Fibroblast of peridontal ligament (primary cell): ENCODE data around the gene MED13L.
"Not testable (repeated sequence)": the region's sequence is repeated elsewhere in the genome, so short reads cannot be mapped to it uniquely, and the experiment has no call there.

Experiments
- DNase-seq: peaks from one replicate; pipeline ENCODE4 v3.0.0-alpha.2; 2010; ENCODE audit errors: extremely low read depth

Gene MED13L

DNA sequence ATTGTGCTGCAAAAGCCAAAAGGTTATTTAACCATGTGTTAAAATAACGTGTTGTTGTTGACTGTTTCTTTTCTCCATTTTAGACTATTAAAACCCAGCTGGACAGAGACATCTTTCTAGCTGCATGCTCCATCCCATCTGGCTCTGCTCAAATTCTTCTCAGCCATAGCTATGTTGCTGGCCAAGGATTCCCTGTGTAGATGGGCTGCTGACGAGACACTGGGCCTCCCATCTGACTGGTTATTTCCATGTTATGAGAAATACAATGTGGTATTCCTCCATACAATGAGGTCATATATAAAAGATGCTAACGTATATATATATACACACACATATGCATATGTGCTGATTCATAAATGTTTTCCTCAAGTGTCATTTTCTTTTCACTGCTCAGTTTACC, 30.1 kb downstream of the MED13L start:
- DNase-seq, result peak; percentile 38

DNA sequence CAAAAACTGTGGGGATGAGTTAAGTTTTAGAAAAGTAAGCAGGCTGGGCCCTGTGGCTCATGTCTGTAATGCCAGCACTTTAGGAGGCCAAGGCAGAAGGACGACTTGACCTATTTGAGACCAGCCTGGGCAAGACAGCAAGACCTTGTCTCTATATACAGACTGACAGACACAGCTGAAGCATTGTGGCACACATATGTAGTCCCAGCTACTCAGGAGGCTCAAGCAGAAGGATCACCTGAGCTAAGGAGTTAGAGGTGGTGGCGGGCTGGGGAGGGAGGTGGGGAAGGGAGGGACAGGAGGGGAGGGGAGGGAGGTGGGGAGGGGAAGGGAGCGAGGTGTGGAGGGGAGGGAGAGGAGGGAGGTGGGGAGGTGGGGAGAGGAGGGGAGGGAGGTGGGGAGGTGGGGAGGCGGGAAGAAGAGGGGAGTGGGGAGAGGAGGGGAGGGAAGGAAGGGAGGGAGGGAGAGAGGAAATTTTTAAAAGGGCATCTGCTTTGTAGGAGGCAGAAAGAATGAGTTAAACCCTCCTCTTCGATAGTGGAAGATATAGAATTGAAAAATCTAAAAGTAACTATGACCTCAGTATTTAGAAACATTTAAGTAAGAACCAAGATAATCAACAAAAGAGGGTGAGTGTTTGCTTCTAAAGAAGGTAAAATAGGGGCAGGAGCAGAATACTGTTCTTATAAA, 30.9 kb downstream of the MED13L start:
- no peak for DNase-seq

DNA sequence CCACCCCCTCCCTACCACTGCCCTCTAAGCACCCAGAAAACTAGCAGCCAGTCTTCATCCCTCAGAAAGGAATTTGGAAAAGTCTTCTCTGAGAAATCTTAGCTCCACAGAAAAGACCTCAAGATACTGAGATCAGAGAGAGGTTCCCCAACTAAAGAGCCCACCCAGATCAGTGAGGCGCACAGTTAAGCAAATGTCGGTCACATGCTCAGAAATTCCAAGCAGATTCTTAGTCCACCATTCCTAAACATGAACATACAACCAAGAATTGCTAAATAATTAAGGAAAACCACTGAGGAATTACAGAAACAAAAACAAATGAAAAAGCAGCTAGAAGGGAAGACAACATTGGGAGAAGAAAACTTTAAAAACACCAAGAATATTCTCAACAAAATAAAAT, 32.3 kb downstream of the MED13L start:
- DNase-seq, result peak; percentile 45

DNA sequence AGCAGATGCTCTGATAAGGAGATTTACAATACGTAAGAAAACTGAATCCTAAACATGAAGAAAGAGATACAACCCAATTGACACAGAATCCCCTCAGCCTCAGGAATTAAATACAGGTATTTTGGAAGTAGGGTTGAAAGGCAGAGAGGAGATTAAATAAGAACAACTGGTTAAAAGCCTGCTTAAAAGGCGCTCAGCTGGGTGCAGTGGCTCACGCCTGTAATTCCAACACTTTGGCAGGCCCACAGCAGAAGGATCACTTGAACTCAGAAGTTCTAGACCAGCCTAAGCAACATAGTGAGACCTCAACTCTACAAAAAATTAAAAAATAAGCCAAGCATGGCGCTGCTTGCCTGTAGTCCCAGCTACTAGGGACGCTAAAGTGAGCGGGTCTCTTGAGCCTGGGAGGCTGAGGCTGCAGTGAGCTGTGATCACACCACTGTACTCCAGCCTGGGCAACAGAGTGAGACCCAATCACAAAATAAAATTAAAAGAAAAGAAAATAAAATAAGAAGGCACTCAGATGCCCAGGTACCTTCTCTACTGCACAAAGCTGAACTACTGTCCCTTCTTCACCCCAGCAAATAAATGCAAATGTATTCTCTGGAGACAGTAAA, 32.9 kb downstream of the MED13L start:
- no peak for DNase-seq

DNA sequence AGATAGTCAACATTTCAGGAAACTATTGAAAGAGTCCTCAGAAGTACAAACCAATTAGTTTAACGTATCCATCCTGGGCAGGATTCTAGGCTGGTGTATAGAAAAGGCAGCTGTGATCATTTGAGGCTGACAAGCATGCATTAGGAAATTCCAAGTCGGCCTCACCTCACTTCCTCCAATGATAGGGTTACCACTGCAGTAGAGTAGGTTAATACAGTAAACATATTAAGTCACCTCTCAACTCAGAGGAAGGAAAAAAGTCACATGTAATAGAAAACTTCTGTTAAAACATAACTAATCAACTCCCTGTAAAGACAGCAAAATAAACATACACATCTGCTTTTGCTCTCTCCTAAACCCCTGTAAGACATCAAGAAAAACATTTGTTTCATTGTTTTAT, 33.5 kb downstream of the MED13L start:
- DNase-seq, result no peak

DNA sequence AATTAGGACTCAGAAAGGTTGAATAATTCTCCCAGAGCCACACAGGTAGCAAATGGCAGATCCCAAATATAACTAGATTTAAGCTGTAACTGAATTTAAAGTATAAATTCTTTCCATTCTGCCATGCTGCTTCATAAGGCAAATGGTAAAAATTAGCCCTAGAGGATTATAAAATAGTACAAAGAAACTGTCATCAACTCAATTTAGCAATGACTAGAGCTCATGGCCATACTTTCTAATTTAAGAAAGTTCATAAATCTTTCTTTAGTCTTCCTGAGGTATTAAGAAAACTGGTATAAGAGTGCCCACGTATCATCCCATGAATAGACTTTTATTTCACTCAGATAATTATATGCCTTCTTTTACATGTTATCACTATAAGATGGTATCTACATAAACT, 34.8 kb downstream of the MED13L start:
- DNase-seq, result no peak

DNA sequence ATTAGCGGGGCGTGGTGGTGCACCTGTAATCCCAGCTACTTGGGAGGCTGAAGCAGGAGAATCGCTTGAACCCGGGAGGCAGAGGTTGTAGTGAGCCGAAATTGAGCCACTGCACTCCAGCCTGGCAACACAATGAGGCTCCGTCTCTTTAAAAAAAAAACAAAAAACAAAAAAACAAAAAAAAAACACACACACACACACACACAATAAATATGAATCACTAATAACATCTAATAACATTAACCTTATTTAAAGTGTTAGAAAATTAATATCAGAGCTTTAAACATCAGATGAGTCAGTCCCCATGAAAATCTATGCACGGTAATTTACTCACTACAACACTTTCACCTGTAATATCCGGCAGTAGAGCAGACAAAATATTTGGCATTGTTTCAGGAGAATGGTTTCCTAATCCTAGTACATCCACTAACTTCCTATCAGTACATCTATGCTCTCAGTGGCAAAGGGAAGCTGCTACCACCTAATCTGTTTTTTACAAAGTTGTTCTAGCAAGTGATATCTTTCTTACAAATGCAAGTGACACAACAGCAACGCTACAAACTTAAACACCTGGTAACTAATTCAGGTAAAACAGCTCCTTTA, 36.2 kb downstream of the MED13L start:
- DNase-seq, result no peak

DNA sequence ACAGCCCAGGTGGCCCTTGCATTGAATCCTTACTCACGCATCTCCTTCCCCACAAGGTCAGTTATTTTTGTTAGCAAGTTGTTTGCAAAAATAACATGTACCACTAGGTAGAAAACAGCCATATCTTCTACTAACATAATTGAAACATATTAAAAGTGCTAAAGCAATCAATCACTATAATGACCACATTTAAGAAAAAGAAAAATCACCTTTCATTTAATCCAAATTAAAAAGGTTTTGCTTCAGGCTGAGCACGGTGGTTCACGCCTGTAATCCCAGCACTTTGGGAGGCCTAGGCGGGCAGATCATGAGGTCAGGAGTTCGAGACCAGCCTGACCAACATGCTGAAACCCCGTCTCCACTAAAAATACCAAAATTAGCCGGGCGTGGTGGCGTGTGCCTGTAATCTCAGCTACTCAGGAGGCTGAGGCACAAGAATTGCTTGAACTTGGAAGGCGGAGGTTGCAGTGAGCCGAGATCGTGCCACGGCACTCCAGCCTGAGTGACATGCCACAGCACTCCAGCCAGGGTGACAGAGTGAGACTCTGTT, 38.8 kb downstream of the MED13L start:
- not testable (repeated sequence) for DNase-seq

DNA sequence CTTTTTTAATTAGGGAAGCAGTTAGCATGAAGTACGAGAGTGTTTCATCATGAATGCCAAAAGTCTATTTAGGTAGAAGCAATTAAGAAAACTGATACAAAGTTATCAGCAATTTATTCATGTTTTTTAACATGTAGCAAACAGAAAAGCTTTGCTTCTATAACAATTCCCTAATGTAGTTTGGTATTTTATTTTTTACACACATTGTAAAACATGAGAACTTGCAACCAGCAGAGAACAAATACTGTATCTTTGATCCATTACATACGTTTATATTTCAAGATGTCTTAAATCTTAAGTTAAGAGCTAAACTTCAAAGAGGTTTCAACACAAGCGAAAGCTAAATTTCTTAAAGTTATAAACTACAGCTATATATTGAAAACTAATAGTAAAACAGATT, 39.3 kb downstream of the MED13L start:
- DNase-seq, result no peak

DNA sequence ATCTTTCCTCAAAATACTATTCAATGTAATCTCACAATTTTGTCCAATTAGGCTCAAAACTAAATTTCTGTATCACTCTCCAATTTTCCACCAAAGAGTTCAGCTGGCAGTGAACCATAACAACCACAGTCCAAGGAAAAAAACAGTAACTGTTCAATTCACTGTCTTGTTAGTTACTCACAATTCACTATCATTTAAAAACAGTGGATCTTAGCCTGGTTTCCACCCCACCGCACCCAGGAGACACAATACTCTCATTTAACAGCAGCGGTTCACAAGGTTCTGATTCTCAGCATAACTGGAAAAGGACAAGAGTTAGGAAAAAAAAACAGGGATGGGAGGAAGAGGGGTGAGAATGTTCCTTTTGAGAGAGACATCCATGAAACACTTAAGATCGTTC, 40.5 kb downstream of the MED13L start:
- peak; percentile 63 for DNase-seq

DNA sequence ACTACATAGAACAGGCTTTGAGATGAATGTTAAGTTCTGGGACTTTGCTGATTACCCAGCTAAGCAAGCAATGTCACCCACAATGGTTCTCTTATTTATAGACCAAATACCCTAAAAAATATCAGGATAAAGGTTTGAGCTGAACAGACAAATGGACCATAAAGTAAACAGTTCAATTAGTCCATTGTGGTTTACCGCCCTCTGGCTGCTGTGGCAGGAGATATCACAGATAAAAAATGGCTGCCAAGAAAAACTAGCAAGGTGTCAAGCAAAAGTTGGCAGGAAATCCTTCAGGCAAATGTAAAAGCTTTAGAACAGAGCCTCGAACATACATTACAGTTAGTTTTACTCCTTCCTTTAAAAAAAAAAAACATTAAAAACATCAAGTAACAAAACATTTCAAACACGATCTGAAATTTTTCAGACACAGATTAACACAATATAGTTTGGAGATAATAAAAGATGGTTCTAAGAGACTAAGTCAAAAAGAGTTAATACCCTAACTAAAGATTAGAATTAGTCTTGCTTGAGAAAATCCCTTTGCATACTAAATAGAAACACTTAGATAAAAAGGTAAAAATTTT, 41.3 kb downstream of the MED13L start:
- DNase-seq, result peak; percentile 49

DNA sequence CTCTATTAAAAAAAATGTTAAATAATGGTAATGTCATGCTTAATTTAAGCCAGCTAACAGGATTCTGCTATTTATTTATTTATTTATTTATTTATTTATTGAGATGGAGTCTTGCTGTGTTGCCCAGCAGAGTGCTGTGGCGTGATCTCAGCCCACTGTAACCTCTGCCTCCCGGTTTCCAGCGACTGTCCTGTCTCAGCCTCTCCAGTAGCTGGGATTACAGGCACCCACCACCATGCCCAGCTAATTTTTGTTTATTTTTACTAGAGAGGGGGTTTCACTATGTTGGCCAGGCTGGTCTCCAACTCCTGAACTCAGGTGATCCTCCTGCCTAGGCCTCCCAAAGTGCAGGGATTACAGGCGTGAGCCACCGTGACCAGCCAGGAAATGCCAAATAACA, 43.3 kb downstream of the MED13L start:
- DNase-seq, result not testable (repeated sequence)

DNA sequence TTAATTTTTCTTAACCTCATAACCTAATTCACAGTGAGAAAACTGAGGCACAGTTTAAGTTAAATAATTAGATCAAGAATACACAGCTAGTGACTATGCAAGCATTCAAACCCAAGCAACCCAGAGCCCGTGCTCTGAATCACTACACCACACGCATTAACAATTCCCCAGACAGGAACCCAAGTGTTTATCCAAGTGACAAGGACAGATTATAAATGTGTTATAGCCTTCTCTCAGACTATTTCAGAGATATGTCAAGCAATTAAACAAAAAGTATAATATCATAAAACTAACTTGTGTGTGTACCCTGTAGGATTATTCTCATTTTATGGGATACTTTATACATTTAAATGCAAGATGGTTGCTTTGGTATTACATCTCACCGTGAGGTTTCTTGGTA, 43.8 kb downstream of the MED13L start:
- no peak for DNase-seq

DNA sequence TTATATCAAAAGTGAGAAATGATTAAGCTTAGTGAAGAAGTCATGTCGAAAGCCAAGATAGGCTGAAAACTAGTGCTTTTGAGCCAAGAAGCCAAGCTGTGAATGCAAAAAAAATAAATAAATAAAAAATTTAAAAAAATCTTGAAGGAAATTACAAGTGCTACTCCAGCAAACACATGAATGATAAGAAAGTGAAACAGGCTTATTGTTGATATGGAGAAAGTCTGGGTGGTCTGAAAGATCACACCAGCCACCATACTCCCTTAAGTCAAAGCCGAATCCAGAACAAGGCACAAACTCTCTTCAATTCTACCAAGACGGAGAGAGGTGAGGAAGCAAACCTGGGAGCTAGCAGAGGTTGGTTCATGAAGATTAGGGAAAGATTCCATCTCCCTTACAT, 49.7 kb downstream of the MED13L start:
- no peak for DNase-seq

DNA sequence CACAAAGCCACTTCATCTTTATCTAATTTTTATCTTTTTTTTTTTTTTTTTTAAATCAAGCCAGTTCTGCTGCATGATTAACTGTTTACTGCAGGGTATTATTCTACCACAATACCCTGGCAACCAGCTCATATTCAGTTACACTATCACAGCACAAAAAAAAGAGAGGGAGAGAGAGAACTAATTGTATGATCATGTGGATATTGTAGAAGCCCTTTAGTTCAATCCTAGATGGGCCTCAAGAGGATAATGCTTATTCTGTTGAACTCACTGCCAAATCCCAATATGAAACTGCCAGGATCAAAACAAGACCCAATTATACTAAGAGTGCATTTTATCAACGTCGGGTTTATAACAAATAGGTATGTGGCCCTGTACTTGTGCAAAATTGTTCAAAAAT, 51.5 kb downstream of the MED13L start:
- no peak for DNase-seq

DNA sequence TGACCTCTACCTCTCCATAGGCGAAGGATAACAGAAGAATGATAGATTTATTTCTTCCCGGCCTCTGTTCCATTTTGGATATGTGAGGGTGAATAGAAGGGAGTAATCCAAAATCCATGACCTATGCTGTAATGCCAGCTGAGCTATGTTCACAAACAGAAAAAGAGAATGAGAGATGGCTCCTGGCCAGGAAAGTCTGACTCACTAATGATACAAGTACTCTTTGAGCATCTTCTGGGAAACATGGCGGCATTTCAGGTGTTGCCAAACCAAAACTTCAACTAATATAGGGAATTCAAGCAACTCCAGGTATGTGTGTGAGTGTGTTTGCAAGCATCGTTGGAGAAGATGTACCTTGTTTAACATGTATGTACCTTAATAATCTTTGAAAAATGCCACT, 55.1 kb downstream of the MED13L start:
- peak; percentile 92 for DNase-seq

DNA sequence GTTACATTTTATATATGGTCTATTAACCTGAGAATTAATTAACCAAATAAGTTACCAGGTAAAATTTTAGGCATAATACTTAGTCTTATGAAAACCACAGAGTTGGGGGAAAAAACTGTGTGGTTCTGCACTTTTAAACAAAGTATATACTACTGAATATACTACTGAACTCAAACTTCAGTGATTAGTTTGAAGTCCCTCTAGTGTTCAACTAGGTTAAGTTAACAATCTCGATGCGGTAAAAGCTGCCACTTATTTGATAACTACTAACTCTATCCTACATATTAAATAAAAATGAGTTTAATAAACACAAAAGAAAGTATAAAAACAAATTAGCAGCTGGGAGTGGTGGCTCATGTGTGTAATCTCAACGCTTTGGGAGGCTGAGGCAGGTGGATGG, 56.7 kb downstream of the MED13L start:
- no peak for DNase-seq

DNA sequence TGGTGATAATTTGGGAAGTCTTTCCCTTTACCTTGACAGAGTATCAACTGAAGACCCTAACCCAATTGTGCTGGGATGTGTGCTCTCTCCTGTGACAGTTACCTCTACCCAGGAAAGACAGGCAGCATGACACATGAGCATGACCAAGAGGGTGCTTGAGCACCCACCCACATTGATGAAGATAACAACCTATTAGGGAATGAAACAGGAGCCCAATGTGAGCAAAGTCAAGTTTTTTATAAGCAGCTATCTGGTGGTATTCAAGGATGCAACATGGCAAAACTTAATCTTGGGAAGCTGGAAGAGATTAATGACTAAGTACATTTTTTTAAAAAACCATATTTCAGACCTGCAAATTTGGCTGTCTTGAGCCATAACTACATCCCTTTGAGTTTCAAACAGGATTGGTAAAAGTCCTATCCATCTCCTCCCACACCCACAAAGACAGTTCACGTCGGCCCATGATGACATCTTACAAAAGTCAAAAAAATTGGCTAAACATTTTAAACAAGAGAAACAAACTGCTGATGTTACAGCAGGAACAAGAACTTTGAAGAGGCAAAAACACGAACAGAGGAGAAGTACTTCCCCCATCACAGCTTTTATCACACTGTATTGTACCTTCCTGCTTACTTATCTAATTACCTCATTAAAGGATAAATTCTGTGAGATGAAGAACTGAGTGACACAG, 60.3 kb downstream of the MED13L start:
- DNase-seq, result no peak

DNA sequence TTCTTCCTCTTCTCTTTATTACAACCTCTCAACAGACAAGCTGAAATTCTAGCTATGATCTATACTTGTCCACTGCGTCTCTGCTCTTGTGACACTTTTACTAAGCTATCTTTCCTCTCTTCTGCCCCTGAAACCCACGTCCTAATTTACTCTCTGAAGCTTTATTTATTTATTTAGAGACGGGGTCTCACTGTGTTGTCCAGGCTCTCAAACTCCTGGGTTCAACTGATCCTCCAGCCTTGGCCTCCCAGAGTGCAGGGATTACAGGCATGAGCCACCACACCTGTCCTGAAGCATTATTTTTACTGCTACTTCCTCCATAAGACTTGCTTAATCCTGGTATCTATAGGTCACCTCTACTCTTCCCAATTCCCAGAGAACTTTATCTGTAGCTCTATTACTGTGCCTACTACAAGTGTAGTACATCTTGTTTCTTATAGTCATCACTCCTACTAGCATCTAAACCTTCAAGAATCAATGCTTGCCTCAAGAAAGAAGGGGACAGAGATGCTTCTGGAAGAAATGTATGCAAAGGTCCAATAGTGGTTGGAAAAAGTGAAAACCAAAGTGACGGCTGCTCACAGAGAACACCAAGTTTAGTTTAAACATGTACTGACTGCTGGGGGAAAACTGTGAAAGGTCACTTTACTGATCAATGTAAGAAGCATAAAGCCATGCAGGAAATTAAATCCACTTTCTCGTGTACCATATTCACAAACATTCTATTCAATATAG, 61.3 kb downstream of the MED13L start:
- DNase-seq, result no peak

DNA sequence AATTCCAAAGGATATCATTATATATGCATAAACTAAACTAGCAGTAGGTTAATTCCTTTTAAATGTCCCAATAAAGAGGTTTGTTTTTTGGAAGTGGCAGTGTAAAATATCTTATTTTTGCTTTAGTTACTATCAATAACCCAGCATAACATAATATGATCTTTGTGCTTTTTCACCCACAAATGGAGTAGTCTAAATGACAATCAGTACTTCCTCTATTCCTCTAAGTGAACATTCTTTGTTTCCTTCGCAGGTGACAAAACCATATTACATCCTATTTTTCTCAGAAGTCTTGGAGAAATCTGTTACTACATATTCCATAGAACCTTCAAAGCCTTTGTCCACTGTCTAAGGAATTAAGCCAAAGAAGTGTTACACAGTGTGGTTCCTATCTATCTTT, 62.5 kb downstream of the MED13L start:
- DNase-seq, result no peak

DNA sequence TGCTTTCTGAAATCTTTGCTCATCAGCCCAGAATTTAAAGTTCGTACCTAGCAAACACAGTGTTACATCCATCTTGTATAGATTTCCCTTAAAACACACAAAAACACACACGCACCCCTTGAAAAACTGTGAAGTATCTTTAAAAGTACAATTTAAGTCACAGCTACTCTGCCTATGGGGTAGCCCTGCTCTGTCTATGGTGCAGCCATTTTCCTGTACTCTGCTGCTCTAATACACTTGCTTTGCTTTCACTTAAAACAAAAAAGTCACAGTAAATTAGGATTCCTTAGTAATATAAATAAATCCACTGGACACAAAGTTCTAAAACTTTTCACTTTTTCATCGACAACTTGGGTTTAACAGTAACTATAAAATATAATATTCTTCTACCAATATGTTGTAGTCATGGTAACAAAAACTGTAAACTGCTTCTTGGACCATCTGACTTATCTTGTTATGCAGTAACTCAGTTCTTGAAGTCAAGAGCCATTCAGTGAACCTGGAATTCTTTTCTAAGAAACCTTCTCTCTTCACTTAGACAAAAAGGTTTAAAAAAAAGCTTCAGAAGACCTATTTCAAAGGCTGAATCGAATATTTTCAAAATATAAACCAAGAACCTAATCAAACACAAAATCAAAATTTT, 63.5 kb downstream of the MED13L start:
- no peak for DNase-seq
